Ascending aorta (tissue), 2 donors: ENCODE measurements around the gene CRKL. TPM values are rescaled to one million over a fixed set of nuclear protein-coding genes. Genes with fewer than 3 reads are reported as not detected.

Experiments used
- DNase-seq, 2 donors: peaks; one replicate each; pipeline ENCODE4 v3.0.0-alpha.2; 2019; ENCODE audit warnings: low spot score in 2 of 2
- H3K27ac ChIP-seq, 2 donors: fragments of 200-600 bp; sonication (generic); one replicate each; pipeline ENCODE4 v1.5.1; 2016 to 2017; ENCODE audit warnings: mild to moderate bottlenecking in 1 of 2
- H3K27me3 ChIP-seq: fragments of 200-600 bp; sonication (generic); one replicate; pipeline ENCODE4 v1.5.1; 2017
- H3K36me3 ChIP-seq, 2 donors: fragments of 200-600 bp; sonication (generic); one replicate each; pipeline ENCODE4 v1.5.1; 2016
- H3K4me1 ChIP-seq, 2 donors: fragments of 200-600 bp; sonication (generic); one replicate each; pipeline ENCODE4 v1.5.1; 2016 to 2017; ENCODE audit warnings: mild to moderate bottlenecking in 1 of 2
- H3K4me3 ChIP-seq, 2 donors: fragments of 200-600 bp; sonication (generic); one replicate each; pipeline ENCODE4 v1.5.1; 2016 to 2017; ENCODE audit warnings: mild to moderate bottlenecking in 1 of 2
- H3K9me3 ChIP-seq, 2 donors: fragments of 200-600 bp; sonication (generic); one replicate each; pipeline ENCODE4 v1.5.1; 2016
- CTCF ChIP-seq, 3 experiments: fragments of 200-600 bp in 2 of 3; fragments of 450-650 bp in 1 of 3; sonication (generic) in 2 of 3; IDR thresholded peaks; one replicate each; pipeline ENCODE4 v1.5.1; 2016 to 2019; ENCODE audit warnings: antibody characterized with exemption in 3 of 3, mild to moderate bottlenecking in 1 of 3, moderate library complexity in 1 of 3
- intact Hi-C: fragments of 100-400 bp; cut with DNase I; formaldehyde crosslinking; loops from one replicate; pipeline ENCODE4 v1.15.1; 2023
- total RNA-seq: library from RNA; depleted of rRNA; stranded (reverse); fragments of >200 nt; gene quantifications from one replicate; pipeline ENCODE4 v1.1.0, GENCODE V29; 2016

CRKL gene
- total RNA-seq, 1 donor from 2014 or later = 21.2 TPM

GRCh38 chr22:20918663-20919218 is 1.5 kb downstream of the CRKL start:
- intact Hi-C loops = loop anchor here (5.0 to 10.0 kb wide), 3 partner anchors 86 to 726 kb away; partner anchors contain the start of genes MED15, SDF2L1 and THAP7
- peaks cover 5 to 15% of the 10 kb centered on the region in 2 donors for H3K4me1 ChIP-seq
- no peaks in the 10 kb centered on the region for H3K27me3 ChIP-seq
- no peak for TF ChIP-seq CTCF (IDR thresholded peaks at IDR 0.05)
- peak overlapping the region; percentile 95 to 100 for H3K4me3 ChIP-seq
- no peak for DNase-seq
- no peaks in the 10 kb centered on the region for H3K9me3 ChIP-seq
- no peaks in the 10 kb centered on the region for H3K36me3 ChIP-seq
- H3K27ac ChIP-seq = peak overlapping the region in 1 of 2 donors; percentile 92

GRCh38 chr22:20919718-20920117 is 2.5 kb downstream of the CRKL start:
- Histone ChIP-seq H3K4me3 (peak overlapping the region; percentile 95 to 100), H3K27me3 (no peaks in the 10 kb centered on the region), H3K9me3 (no peaks in the 10 kb centered on the region), H3K27ac (no peak overlapping the region), H3K36me3 (no peaks in the 10 kb centered on the region), H3K4me1 (peaks cover 5 to 15% of the 10 kb centered on the region in 2 donors)
- no peak for TF ChIP-seq CTCF (IDR thresholded peaks at IDR 0.05)
- intact Hi-C loops = loop anchor here (5.0 to 10.0 kb wide), 3 partner anchors 85 to 725 kb away; partner anchors contain the start of genes MED15, SDF2L1 and THAP7
- DNase-seq = no peak

- TF ChIP-seq CTCF (IDR thresholded peaks at IDR 0.05) = no peak
- peak overlapping the region; percentile 7 to 95 for H3K4me3 ChIP-seq
- no peaks in the 10 kb centered on the region for H3K9me3 ChIP-seq
- DNase-seq = no peak
- H3K4me1 ChIP-seq = peaks cover 5 to 15% of the 10 kb centered on the region in 2 donors
- H3K36me3 ChIP-seq = no peaks in the 10 kb centered on the region
- H3K27me3 ChIP-seq = no peaks in the 10 kb centered on the region
- intact Hi-C loops = no loop called here
- H3K27ac ChIP-seq = no peak overlapping the region
These were observed 3.6 kb downstream of the CRKL start for GRCh38 chr22:20920881-20921203.

- Histone ChIP-seq H3K27me3 (no peaks in the 10 kb centered on the region), H3K9me3 (no peaks in the 10 kb centered on the region), H3K4me3 (no peak overlapping the region), H3K27ac (no peak overlapping the region), H3K4me1 (peaks cover 5 to 15% of the 10 kb centered on the region in 2 donors), H3K36me3 (no peaks in the 10 kb centered on the region)
- TF ChIP-seq CTCF (IDR thresholded peaks at IDR 0.05) = no peak
- DNase-seq = no peak
- intact Hi-C loops = no loop called here
These were observed 5.0 kb downstream of the CRKL start for GRCh38 chr22:20922141-20922751.

- intact Hi-C loops = no loop called here
- H3K4me1 ChIP-seq = peaks cover 0 to 17% of the 10 kb centered on the region in 2 donors
These were observed 9.0 kb downstream of the CRKL start for GRCh38 chr22:20926243-20926642.

More at GRCh38 chr22:20926243-20926642, 9.0 kb downstream of the CRKL start:
- DNase-seq = no peak
- no peak for TF ChIP-seq CTCF (IDR thresholded peaks at IDR 0.05)
- no peak overlapping the region for H3K4me3 ChIP-seq
- H3K27me3 ChIP-seq = no peaks in the 10 kb centered on the region
- no peak overlapping the region for H3K27ac ChIP-seq
- H3K9me3 ChIP-seq = no peaks in the 10 kb centered on the region
- H3K36me3 ChIP-seq = no peaks in the 10 kb centered on the region
